Endometrium (tissue), 2 donors: ENCODE measurements around the gene ITGB1.
"Not testable (repeated sequence)": the region's sequence is repeated elsewhere in the genome, so short reads cannot be mapped to it uniquely, and the experiment has no call there.

Experiments used
- FAIRE-seq: peaks from 2 replicates; lab custom pipeline; 2012; peaks lifted over from hg19 to GRCh38; lab: Jason Lieb, UNC
- donor health status: control.
- donor health status: control.

The ITGB1 gene

GRCh38 chr10:32980558-32981468, 22.8 kb upstream of the ITGB1 start:
- FAIRE-seq: no peak

- no peak for FAIRE-seq
These were observed 22.2 kb upstream of the ITGB1 start for GRCh38 chr10:32980242-32980557.

DNA sequence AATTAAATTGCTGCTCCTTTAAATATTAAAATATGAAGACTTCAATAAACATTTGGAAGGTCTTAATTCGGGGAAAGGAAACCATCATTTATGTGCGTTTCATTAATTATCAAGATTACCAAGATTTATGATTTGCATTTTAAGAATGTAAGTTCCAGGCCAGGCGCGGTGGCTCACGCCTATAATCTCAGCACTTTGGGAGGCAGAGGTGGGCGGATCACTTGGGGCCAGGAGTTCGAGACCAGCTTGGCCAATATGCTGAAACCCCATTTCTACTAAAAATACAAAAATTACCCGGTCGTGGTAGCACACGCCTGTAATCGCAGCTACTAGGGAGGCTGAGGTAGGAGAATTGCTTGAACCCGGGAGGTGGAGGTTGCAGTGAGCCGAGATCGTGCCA, 21.7 kb upstream of the ITGB1 start:
- FAIRE-seq: not testable (repeated sequence)

DNA sequence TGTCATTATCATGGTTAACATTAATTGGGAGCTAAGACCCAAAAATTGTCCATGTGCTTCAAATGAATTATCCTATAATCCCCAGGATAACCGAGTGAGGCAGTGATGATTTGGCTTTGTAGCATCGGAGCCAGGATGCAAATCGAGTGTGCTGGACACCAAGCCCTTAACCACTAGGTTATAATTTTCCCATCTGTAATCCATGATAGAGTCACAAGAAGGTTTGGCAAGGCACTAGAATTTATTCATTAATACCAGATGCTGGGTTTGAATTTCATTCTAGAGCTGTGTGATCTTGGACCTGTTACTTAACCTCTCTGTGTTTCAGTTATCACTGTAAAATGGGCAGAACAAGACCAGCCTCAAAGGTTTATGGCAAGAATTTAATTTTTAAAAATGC, 21.0 kb upstream of the ITGB1 start:
- FAIRE-seq: no peak

DNA sequence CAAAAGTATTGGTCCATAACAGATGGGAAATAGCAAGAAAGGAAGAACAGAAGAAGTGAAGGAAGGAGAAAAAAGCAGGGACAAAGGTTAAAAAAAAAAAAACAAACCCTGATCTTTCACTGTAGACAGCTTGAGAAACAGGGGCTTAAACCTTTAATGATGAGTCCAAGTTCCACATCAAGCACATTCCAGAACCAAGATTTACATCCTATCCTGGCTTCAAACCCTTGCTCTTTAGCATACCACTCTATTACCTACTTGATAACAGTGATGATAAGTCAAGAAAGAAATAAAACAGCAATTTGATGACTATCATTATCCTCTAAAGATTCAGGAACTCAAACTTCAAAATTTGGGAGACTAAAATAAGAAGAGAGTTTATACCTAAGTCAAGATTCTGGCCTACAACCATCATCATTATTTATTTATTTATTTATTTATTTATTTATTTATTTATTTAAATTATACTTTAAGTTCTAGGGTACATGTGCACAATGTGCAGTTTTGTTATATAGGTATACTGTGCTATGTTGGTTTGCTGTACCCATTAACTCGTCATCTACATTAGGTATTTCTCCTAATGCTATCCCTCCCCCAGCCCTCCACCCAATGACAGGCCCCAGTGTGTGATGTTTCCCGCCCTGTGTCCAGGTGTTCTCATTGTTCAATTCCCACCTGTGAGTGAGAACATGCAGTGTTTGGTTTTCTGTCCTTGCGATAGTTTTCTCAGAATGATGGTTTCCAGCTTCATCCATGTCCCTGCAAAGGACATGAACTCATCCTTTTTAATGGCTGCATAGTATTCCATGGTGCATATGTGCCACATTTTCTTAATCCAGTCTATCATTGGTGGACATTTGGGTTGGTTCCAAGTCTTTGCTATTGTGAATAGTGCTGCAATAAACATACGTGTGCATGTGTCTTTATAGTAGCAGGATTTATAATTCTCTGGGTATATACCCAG, 20.1 kb upstream of the ITGB1 start:
- not testable (repeated sequence) for FAIRE-seq

DNA sequence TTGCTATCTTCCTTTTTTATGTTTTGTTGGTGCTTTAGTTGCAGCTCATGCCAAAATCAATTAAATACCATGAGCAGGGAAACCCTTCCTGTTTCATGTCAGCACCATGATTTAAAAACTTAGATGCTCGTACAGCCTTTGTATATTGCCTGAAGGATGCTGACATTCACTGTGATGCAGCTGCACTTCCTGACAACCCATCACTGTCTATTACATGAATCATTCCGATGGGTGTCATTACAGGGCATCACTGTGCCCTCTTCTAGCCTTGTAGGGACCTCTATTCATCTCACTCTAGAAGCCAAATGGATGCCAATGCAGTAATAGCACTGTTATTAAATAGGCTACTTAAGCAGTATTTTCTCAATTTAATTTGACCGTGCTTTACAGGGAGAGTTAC, 18.3 kb upstream of the ITGB1 start:
- FAIRE-seq: no peak

DNA sequence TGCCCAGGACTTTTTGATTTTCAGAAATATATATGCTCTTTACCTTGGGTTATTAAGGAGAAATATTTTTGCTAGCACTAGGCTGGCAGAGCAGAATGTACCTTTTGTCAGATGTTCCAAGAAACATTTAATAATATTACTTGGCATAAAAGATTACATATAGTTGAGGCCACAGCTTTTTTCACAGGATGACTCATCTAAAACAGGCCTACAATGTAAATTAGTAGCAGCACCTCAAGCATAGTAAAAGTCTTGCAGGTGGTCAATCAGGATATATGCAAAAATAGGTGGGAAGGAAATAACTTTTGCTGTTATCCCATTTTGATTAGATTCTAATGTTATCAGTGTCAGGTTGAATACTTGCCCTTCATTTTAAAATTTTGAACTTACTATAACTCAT, 14.9 kb upstream of the ITGB1 start:
- no peak for FAIRE-seq

DNA sequence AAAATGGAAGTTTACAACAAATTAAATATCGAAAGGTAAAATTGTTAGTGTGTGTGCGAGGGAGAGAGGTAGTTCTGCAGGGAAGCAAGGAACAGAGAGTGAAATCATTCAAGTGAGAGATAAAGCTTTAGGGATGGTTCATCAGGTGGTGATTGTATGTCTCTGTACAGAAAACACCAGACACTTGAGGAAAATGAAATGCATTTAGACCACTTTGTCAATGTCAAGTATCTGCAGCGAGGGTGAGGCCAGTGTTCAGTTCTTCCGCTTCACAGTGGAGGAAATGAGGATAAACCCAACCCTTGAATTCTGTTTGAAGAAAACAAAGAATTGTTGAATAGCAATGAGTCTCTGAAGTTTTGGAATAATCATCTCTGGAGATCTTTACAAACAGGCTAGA, 14.4 kb upstream of the ITGB1 start:
- no peak for FAIRE-seq

- FAIRE-seq: no peak
These were observed 13.6 kb upstream of the ITGB1 start for GRCh38 chr10:32971536-32972091.

DNA sequence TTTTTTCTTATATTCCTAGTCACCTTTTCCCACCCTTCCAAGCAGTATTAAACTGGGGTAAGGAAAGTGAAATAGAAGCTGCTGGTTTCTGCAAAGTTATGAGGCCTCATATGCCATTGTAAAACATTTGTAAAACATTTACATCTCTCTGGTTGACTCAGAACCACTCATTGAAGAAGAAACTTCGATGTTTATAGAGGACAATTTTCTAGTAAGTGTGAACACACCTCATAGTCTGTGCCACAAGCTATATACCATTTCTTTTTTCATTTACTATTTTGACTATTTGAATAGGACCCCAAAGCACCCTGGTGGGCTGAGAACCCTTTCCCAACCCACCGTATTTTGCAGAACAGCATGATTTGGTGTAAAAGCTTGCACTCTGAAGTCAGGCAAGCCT, 12.9 kb upstream of the ITGB1 start:
- FAIRE-seq: no peak

GRCh38 chr10:32964270-32964669, 6.2 kb upstream of the ITGB1 start:
- FAIRE-seq: no peak

DNA sequence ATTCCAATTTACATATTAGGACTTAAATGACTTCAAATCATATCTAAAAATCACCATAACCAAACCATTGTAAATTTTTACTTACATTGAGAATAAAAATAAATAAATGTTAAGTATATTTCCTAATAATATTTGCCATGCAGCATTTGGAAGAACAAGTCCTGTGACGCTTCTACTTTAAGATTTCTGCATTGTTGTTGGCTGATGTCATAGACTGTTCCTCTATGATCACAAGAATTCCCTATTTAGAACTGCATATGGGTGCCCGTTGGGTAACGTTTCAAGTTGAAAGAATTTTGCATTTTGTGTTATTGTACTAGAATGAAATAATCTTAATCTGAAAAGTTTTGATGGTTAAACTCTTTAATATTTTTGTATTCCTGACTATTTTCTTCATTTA, 5.1 kb upstream of the ITGB1 start:
- FAIRE-seq: no peak

DNA sequence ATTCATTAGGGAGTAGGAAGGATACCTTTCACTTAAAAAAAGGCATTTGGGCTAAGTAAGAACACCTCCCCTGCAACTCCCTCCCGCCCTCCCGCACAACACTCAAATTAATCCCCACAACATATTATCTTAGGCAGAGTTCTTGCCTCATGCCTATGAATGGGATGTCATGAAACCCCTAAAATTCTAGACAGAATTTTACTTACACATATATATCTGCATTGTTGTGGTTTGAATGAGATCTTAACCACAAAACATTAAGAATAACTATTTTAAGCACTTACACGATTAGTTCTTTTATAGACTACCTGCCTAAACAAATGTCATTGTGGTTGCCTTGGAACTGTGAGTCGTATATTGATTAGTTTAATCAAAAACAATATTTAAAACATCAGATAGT, 4.5 kb upstream of the ITGB1 start:
- no peak for FAIRE-seq

GRCh38 chr10:32961895-32962369, 3.9 kb upstream of the ITGB1 start:
- no peak for FAIRE-seq

DNA sequence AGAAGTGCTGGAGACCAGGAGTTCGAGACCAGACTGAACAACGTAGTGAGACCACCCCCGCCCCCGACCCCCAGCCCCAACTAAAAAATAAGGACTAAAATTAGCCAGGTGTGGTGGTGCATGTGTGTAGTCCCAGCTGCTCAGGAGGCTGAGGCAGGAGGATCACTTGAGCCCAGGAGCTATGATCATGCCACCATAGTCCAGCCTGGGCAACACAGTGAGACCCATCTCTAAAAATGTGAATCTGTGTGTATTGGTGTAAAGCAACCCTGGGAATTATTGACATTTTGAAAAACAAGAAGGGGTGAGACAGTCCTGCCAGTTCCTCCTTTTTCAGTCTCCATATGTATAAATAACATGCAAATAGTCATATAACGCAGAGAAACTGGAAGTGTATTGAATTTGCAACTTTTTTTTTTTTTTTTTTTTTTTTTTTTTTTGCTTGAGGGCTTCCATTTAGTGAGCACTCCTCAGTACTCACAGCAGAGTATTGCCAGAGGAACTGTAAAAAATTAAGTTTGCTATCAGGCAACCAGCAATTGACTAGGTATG, 3.4 kb upstream of the ITGB1 start:
- no peak for FAIRE-seq

DNA sequence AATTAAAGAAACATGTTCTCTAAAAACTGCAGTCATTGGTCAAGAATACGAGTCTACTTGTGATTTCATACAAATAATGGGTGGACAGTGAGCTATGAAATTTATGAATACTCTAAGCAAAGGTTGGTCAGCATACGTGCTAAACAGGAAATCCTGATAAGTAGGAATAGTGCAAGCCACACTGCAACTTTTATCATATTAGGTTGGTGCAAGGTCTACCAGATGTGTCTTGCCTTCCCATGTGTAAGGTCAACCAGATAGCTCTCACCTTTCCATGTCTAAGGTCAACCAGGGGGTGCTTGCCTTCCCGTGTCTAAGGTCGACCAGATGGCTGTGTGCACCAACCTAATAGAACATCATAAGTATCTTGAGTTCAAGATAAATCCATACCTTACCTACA, 2.0 kb upstream of the ITGB1 start:
- no peak for FAIRE-seq

DNA sequence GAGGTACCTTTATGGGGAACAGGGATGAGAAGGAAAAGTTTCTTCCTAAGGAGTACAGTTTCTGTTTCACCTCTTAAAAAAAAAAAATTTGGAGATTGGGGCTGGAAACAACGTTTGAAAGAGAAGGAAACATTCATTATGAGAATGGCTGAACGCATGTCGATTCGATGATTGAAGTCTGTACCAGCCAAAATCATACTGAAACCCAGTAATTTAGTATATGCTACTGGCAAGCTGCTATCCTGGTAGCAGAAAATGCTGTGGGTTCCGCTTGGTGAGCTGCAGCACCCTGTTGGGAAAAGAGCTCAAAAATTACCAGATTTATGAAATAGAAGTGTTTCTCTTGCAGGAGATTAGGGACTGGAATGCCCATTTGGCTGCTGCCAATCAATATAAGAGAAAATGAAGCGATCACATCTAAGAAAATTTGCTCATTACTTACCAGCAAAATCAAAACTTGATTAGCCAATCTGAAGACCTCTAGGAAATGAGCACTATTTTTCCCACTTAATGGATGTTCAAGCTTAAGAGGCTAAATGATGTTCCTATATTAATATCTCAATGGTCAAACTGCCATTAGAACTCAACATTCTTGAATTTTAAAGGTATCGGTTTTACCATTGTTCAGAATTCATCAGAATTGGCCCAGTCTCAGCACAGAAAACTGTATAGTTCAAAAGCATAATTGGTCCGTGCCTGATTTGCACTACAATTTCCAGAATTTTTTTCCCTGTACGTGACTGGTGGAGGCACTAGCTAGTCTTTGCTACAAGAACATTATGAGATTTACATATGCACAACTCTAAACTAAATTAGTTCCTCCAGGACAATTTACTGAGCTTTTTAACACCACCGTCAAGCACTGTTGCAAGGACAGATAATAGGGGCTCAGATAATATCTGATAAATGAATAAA, 1.2 kb upstream of the ITGB1 start:
- no peak for FAIRE-seq

DNA sequence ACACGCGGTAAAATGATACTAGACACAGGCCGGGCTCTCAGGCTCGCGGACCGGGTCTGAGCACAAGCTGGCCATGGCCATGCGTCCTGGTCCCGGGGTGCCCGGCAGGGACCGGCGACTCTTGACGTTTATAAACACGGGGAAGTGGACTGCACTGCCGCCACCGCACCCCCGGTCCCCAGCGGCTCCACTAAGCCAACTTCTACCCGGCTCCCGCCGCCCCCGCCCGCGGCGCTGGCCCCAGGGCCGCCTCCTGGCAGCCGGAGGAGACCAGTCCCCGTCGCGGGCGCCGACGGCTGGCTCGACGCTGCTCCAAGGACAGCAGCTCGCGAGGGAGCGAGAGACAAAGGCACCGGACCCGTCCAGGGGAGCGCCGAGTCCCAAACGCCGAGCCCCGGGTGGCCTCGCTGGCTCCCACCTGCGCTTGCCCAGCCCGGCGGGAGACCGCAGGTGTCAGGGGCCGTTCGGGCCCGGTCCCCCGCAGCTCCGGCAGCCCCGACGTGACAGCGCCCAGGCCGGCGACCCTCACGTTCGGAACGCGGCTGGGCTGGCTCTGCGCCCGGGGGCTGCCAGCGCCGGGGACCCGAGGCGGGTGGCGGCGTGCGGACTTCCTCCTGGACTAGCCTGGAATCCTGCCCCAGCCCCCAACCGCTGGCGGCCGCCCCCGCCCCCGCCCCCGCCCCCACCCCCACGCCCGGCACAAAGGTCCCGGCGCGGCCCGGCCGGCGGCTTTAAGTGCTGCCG, 517 bp downstream of the ITGB1 start:
- FAIRE-seq: no peak

DNA sequence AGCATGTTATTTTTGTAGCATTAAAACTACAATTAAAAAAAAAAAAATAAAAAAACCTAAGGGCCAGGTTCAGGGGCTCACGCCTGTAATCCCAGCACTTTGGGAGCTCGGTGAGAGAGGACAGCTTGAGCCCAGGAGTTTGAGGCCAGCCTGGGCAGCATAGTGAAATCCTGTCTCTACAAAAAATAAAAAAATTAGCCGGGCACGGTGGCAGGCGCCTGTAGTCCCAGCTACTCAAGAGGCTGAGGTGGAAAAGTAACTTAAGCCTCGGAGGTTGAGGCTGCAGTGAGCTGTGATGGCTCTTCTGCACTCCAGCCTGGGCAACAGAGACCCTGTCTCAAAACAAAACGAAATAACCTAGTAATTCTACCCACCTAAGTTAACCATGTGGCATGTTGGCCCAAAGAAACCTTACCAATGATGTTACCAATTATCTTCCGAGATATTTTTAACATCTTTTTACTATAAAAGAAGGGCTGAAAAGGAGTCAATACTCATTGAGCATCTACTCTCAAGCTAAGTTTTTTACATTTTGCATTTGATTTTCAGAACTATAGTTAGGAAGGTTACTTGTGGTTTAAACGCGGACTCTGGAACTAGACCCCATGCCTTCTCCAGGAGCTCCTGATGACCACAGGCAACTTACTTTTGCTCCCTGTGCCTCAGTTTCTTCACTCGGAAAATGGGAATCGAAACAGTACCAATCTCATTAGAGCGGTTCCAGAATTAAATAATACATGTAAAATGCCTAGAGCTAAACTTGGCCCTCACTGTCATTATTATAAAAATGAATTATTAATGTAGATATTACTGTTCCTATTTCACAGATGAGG, 1.4 kb downstream of the ITGB1 start:
- FAIRE-seq: no peak

DNA sequence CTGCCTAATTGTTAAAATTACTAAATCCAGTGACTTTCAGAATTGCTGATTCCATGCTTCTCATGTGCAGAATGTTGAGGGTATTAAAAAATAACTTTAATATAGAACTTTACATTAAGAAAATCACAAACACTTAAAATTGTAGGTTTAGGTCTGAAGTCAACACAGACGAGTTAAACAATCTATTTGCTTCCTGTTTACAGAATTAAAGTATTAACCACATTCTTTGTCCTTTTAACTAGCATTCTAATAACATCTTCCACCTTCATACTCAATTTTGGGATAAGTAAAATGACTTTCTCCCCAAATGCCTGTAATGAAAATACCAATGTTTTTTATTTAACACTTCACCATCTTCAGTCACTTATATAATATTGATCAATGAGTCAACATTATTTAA, 2.2 kb downstream of the ITGB1 start:
- no peak for FAIRE-seq
